Epithelial cell of esophagus (primary cell): ENCODE measurements around the gene MED4.

Experiments used
- DNase-seq: peaks from one replicate; pipeline ENCODE4 v3.0.0; 2010; ENCODE audit warnings: low read depth
- H3K4me3 ChIP-seq: 2 replicates; pipeline ENCODE4 v1.5.1; 2011; ENCODE audit warnings: mild to moderate bottlenecking, low read length, control low read depth
- CTCF ChIP-seq: IDR thresholded peaks from 2 replicates; pipeline ENCODE4 v1.5.1; 2011; ENCODE audit warnings: low read depth, mild to moderate bottlenecking, low read length, control low read depth, inconsistent platforms; ENCODE audit not compliant: insufficient read depth; ENCODE audit errors: missing control alignments

Gene MED4

DNA sequence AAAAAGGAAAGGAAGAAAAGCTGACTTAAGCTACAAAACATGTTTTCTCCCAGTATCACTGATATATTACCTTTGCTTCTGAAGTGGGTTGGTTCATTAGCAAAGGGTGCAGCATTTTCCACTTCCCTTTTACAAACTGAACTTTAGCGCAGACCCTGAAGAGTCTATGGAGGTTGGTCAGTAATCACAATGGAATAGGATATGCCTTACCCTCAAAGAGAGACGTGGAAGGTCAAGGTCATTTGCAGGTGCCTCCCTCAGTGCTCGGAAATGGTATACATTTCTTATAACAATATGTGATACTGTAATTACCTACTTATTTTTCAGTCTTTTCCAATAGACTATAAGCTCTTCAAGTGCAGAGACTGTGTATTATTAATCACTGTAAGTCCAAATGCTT lies 21.9 kb upstream of the MED4 start:
- no peak for TF ChIP-seq CTCF
- DNase-seq: no peak
- no peak overlapping the region for H3K4me3 ChIP-seq

DNA sequence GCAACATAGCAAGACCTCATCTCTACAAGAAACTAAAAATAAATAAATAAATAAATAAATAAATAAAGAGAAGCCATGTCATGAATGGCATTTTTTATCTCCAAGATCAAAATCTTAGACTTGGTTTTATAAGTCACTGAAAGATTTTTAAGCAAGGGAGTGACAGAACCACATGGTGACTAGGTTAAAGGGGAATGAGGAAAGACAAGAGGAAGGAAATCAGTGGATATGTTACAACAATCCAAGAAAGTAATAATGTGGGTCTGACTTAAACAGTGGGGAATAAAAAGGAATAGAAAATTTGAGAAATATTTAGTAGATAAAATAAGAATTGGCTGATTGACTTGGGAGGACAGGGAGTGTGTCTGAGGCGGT lies 18.8 kb upstream of the MED4 start:
- H3K4me3 ChIP-seq: no peak overlapping the region
- TF ChIP-seq CTCF: no peak
- peak; percentile 24 for DNase-seq

GRCh38 chr13:48112896-48113755 lies 18.2 kb upstream of the MED4 start:
- no peak overlapping the region for H3K4me3 ChIP-seq
- TF ChIP-seq CTCF: no peak
- DNase-seq: no peak

DNA sequence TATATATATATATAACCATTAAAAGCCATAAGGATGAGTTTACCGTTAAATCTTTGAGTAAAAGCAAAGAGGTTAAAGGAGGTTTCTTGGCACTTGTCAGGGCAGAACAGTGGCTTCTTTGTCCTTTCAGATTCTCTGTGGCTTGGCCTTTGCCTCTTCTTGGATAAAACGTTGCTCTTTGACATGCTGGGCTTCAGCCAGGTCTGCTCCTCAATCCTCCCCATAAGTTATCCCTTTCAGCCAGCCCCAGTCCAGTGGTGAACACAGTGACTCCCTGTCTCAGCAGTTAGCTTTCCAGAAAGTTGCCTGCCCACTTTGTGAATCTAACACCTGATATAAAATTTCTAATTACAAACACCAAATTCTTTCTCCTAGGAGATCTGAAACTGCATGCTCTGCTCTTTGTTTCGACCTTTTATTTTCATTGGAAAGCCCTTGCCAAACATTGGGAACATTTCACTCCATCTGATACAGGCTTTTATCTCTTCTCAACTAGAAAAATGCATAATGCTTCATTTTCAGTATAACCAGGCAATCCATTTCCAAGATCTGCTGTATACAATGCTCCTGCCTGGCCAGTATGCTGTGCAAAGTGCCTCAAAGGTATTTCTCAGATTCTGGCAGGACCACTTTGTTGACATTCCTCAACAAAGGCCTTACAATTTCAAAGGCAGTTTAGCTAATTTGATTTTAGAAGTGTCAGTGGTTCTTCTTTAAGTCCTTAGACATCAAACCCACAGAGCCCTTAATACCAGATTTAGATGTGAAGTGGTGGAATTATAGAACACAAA lies 16.2 kb upstream of the MED4 start:
- DNase-seq: no peak
- TF ChIP-seq CTCF: no peak
- no peak overlapping the region for H3K4me3 ChIP-seq

GRCh38 chr13:48110132-48110868 lies 15.4 kb upstream of the MED4 start:
- no peak for TF ChIP-seq CTCF
- H3K4me3 ChIP-seq: no peak overlapping the region
- no peak for DNase-seq

DNA sequence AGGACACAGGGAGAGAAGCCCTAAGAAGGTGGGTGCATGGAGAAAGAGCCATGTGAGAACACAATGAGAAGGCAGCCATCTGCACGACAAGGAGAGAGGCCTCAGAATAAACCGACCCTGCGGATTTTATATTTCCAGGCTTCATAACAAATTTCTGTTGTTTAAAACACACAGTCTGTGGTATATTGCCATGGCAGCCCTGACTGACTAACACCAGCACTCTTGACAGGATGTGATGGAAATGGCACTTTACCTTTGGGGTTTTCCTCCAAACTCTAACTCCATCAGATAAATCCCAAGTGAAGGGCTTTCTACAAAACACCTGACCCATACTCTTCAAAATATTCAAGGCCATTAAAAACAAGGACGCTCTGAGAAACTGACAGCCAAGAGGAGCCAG lies 13.2 kb upstream of the MED4 start:
- TF ChIP-seq CTCF: no peak
- no peak for DNase-seq
- H3K4me3 ChIP-seq: no peak overlapping the region
